GM23338 (cell line): ENCODE data around the gene FBLN2. TPM values are rescaled to one million over a fixed set of nuclear protein-coding genes. Genes with fewer than 3 reads are reported as not detected.

Experiments
- ATAC-seq: fragments of 200-7000 bp; cut with Tn5 transposase; 3 replicates; pipeline ENCODE4 v1.9.1; 2020
- DNase-seq: peaks from one replicate; pipeline ENCODE4 v3.0.0-alpha.2; 2015; ENCODE audit warnings: low spot score
- H2AFZ ChIP-seq: fragments of 200-600 bp; sonication (generic); 2 replicates; pipeline ENCODE4 v1.8.0; 2016; ENCODE audit warnings: antibody characterized with exemption, mild to moderate bottlenecking, moderate library complexity
- H3F3A ChIP-seq: fragments of 200-600 bp; sonication (generic); replicated peaks from 2 replicates; pipeline ENCODE4 v1.8.0; 2017; ENCODE audit warnings: antibody characterized with exemption, mixed run types, low read depth
- H3K27ac ChIP-seq: fragments of 200-600 bp; sonication (generic); 2 replicates; pipeline ENCODE4 v1.6.1; 2016; ENCODE audit warnings: low read depth
- H3K27me3 ChIP-seq: fragments of 200-600 bp; sonication (generic); 2 replicates; pipeline ENCODE4 v1.8.0; 2016; ENCODE audit warnings: mild to moderate bottlenecking, mixed run types, moderate library complexity; ENCODE audit not compliant: insufficient read depth
- H3K36me3 ChIP-seq: fragments of 200-600 bp; sonication (generic); 2 replicates; pipeline ENCODE4 v1.8.0; 2016; ENCODE audit warnings: mild to moderate bottlenecking; ENCODE audit not compliant: insufficient read depth
- H3K4me1 ChIP-seq: fragments of 200-600 bp; sonication (generic); 2 replicates; pipeline ENCODE4 v1.8.0; 2016; ENCODE audit warnings: mild to moderate bottlenecking, moderate library complexity; ENCODE audit not compliant: insufficient read depth
- H3K4me2 ChIP-seq: fragments of 200-600 bp; sonication (generic); 2 replicates; pipeline ENCODE4 v1.7.1; 2017; ENCODE audit warnings: mixed run types
- H3K4me3 ChIP-seq: fragments of 200-600 bp; sonication (generic); 2 replicates; pipeline ENCODE4 v1.6.1; 2016; ENCODE audit warnings: mixed run types
- H3K79me2 ChIP-seq: fragments of 200-600 bp; sonication (generic); replicated peaks from 2 replicates; pipeline ENCODE4 v1.8.0; 2017; ENCODE audit warnings: mild to moderate bottlenecking; ENCODE audit not compliant: insufficient read depth
- H3K9me2 ChIP-seq: fragments of 200-600 bp; sonication (generic); 2 replicates; pipeline ENCODE4 v1.8.0; 2017; ENCODE audit not compliant: insufficient read depth
- H4K20me1 ChIP-seq: fragments of 200-600 bp; sonication (generic); replicated peaks from 2 replicates; pipeline ENCODE4 v1.8.0; 2017; ENCODE audit warnings: mild to moderate bottlenecking; ENCODE audit not compliant: insufficient read depth
- H3K27ac Mint-ChIP-seq: 2 replicates; pipeline ENCODE4 v1.8.0; 2020; ENCODE audit warnings: inconsistent platforms, mild to moderate bottlenecking, moderate library complexity, mixed read lengths
- H3K27me3 Mint-ChIP-seq: 3 replicates; pipeline ENCODE4 v1.8.0; 2022; ENCODE audit warnings: low read depth, mild to moderate bottlenecking, moderate library complexity, mixed read lengths, inconsistent platforms; ENCODE audit not compliant: insufficient read depth, poor library complexity
- H3K36me3 Mint-ChIP-seq: 3 replicates; pipeline ENCODE4 v1.8.0; 2021; ENCODE audit warnings: low read depth, mild to moderate bottlenecking, inconsistent platforms, moderate library complexity, mixed read lengths
- H3K4me1 Mint-ChIP-seq: 3 replicates; pipeline ENCODE4 v1.8.0; 2020; ENCODE audit warnings: mild to moderate bottlenecking, inconsistent platforms, mixed read lengths
- H3K4me3 Mint-ChIP-seq: 3 replicates; pipeline ENCODE4 v1.8.0; 2021; ENCODE audit warnings: moderate library complexity, mild to moderate bottlenecking, inconsistent platforms, mixed read lengths
- H3K9me3 Mint-ChIP-seq: 3 replicates; pipeline ENCODE4 v1.8.0; 2020; ENCODE audit warnings: moderate library complexity, mild to moderate bottlenecking, inconsistent platforms, mixed read lengths
- CREB1 ChIP-seq: fragments of 250-450 bp; sonication (Bioruptor Pico); IDR thresholded peaks from 2 replicates; pipeline ENCODE4 v1.5.0; 2020; ENCODE audit warnings: low read depth, mild to moderate bottlenecking, moderate library complexity
- NANOG ChIP-seq: IDR thresholded peaks from 2 replicates; pipeline ENCODE4 v1.6.1; 2016; ENCODE audit warnings: antibody characterized with exemption, borderline replicate concordance
- POLR2AphosphoS5 ChIP-seq: IDR thresholded peaks from 2 replicates; pipeline ENCODE4 v1.6.1; 2016; ENCODE audit warnings: antibody characterized with exemption, low read depth
- ZNF114 ChIP-seq: fragments of 250-450 bp; sonication (Bioruptor Pico); IDR thresholded peaks from 2 replicates; pipeline ENCODE4 v1.5.0; 2020; ENCODE audit warnings: mild to moderate bottlenecking, moderate library complexity
- ZNF331 ChIP-seq: fragments of 250-450 bp; sonication (Bioruptor Pico); IDR thresholded peaks from 2 replicates; pipeline ENCODE4 v1.5.0; 2020; ENCODE audit warnings: low read depth, mild to moderate bottlenecking, moderate library complexity
- polyA plus RNA-seq: library from polyadenylated mRNA; unstranded; fragments of >200 nt; fragmentation: Nextera tagmentation; extraction: Ambion mirVana; gene quantifications from 2 replicates; pipeline ENCODE4 v1.2.1, GENCODE V29; 2016
- total RNA-seq: library from RNA; depleted of rRNA; stranded (reverse); fragments of >200 nt; shearing (Covaris generic); gene quantifications from 2 replicates; pipeline ENCODE4 v1.2.3, GENCODE V29; 2014
- TF ChIP-seq, protein P1 (sequence below), 2 experiments: fragments of 200-600 bp in 1 of 2; sonication (generic) in 1 of 2; conservative IDR thresholded peaks; 2 replicates each; pipeline versions ENCODE4 v1.5.1 to v1.6.1; 2016 to 2017; ENCODE audit warnings: antibody characterized with exemption in 2 of 2, low read depth in 2 of 2, mild to moderate bottlenecking in 2 of 2, moderate library complexity in 1 of 2
- TF ChIP-seq, protein P2 (sequence below): IDR thresholded peaks from 2 replicates; pipeline ENCODE4 v1.6.1; 2016; ENCODE audit warnings: antibody characterized with exemption
- TF ChIP-seq, protein P3 (sequence below): IDR thresholded peaks from one replicate; pipeline ENCODE4 v1.6.1; 2018; ENCODE audit warnings: antibody characterized with exemption; ENCODE audit not compliant: unreplicated experiment

The FBLN2 gene
- total and polyA plus RNA-seq, 2 experiments from 2014 or later = 18.8 to 26.8 TPM

- TF ChIP-seq, protein P1, sequence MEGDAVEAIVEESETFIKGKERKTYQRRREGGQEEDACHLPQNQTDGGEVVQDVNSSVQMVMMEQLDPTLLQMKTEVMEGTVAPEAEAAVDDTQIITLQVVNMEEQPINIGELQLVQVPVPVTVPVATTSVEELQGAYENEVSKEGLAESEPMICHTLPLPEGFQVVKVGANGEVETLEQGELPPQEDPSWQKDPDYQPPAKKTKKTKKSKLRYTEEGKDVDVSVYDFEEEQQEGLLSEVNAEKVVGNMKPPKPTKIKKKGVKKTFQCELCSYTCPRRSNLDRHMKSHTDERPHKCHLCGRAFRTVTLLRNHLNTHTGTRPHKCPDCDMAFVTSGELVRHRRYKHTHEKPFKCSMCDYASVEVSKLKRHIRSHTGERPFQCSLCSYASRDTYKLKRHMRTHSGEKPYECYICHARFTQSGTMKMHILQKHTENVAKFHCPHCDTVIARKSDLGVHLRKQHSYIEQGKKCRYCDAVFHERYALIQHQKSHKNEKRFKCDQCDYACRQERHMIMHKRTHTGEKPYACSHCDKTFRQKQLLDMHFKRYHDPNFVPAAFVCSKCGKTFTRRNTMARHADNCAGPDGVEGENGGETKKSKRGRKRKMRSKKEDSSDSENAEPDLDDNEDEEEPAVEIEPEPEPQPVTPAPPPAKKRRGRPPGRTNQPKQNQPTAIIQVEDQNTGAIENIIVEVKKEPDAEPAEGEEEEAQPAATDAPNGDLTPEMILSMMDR (conservative IDR thresholded peaks at IDR 0.05; ENCODE audit: low read depth in 2 of 2) = no peak
- no peak for TF ChIP-seq CREB1 (CRISPR knock-in tag)
- TF ChIP-seq ZNF114 (CRISPR knock-in tag) = no peak
- TF ChIP-seq POLR2AphosphoS5 = no peak
- TF ChIP-seq, protein P2, sequence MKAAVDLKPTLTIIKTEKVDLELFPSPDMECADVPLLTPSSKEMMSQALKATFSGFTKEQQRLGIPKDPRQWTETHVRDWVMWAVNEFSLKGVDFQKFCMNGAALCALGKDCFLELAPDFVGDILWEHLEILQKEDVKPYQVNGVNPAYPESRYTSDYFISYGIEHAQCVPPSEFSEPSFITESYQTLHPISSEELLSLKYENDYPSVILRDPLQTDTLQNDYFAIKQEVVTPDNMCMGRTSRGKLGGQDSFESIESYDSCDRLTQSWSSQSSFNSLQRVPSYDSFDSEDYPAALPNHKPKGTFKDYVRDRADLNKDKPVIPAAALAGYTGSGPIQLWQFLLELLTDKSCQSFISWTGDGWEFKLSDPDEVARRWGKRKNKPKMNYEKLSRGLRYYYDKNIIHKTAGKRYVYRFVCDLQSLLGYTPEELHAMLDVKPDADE = no peak
- TF ChIP-seq, protein P3, sequence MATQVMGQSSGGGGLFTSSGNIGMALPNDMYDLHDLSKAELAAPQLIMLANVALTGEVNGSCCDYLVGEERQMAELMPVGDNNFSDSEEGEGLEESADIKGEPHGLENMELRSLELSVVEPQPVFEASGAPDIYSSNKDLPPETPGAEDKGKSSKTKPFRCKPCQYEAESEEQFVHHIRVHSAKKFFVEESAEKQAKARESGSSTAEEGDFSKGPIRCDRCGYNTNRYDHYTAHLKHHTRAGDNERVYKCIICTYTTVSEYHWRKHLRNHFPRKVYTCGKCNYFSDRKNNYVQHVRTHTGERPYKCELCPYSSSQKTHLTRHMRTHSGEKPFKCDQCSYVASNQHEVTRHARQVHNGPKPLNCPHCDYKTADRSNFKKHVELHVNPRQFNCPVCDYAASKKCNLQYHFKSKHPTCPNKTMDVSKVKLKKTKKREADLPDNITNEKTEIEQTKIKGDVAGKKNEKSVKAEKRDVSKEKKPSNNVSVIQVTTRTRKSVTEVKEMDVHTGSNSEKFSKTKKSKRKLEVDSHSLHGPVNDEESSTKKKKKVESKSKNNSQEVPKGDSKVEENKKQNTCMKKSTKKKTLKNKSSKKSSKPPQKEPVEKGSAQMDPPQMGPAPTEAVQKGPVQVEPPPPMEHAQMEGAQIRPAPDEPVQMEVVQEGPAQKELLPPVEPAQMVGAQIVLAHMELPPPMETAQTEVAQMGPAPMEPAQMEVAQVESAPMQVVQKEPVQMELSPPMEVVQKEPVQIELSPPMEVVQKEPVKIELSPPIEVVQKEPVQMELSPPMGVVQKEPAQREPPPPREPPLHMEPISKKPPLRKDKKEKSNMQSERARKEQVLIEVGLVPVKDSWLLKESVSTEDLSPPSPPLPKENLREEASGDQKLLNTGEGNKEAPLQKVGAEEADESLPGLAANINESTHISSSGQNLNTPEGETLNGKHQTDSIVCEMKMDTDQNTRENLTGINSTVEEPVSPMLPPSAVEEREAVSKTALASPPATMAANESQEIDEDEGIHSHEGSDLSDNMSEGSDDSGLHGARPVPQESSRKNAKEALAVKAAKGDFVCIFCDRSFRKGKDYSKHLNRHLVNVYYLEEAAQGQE = no peak
- no peak for TF ChIP-seq ZNF331 (CRISPR knock-in tag)
Measured at GRCh38 chr3:13505147-13506130, 43.5 kb upstream of the FBLN2 start (continued).

- ATAC-seq (no peak), DNase-seq (no peak)
- TF ChIP-seq, protein P3 = no peak
- TF ChIP-seq NANOG (no peak), CREB1 (CRISPR knock-in tag) (no peak), ZNF114 (CRISPR knock-in tag) (no peak)
- TF ChIP-seq, protein P2 = no peak
- Histone ChIP-seq H3K4me1 (no peaks in the 10 kb centered on the region), H4K20me1 (no peaks in the 10 kb centered on the region), H3K4me3 (no peak overlapping the region), H2AFZ (no peak overlapping the region), H3K27ac (no peak overlapping the region), H3K27me3 (no peaks in the 10 kb centered on the region), H3K79me2 (no peaks in the 10 kb centered on the region), H3K9me2 (no peaks in the 10 kb centered on the region), H3F3A (no peaks in the 10 kb centered on the region), H3K36me3 (no peaks in the 10 kb centered on the region), H3K4me2 (no peak overlapping the region)
- Mint-ChIP-seq H3K36me3 (no peaks in the 10 kb centered on the region), H3K27me3 (peaks cover 4% of the 10 kb centered on the region), H3K27ac (no peak overlapping the region), H3K4me1 (peaks cover 6% of the 10 kb centered on the region), H3K9me3 (no peaks in the 10 kb centered on the region), H3K4me3 (no peak overlapping the region)
Measured at GRCh38 chr3:13506239-13506638, 42.7 kb upstream of the FBLN2 start.
